GM19324 (cell line): ENCODE measurements around the gene PAQR3.

Source experiments
- ATAC-seq: cut with Tn5 transposase; IDR thresholded peaks from one replicate; pipeline ENCODE4 v1.9.1; 2021; ENCODE audit warnings: mild to moderate bottlenecking, moderate library complexity; ENCODE audit not compliant: unreplicated experiment, low FRiP score

The PAQR3 gene

GRCh38 chr4:78863991-78864390 is 75.2 kb downstream of the PAQR3 start:
- ATAC-seq, result no peak

- ATAC-seq, result peak; percentile 54
These were observed 75.9 kb downstream of the PAQR3 start for GRCh38 chr4:78863254-78863869.

DNA sequence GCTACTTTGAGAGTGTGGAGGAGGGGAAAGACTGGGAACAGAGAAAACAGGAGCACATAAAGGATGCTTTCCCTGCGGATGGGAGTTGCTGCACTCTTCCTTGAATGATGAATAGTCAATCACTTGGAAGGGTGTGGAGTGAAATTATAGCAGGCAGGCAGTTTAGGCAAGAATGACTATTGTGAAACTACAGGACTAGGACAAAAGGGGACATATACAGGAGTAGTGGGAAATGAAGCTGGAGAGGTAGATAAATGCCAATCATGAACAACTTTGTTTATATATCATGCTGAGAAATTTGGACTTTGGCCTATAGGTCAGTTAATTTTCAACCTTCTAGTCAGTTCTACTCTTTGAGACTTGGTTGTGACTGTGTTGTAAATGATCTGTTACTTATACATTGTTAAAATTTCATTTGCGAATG is 76.9 kb downstream of the PAQR3 start:
- no peak for ATAC-seq
